ENCODE data around the gene UPP1. TPM values are rescaled to one million over a fixed set of nuclear protein-coding genes. Genes with fewer than 3 reads are reported as not detected.

Gene UPP1
- total RNA-seq, 1 donor from 2014 or later = 20.9 TPM

- intact Hi-C loops (cut with DNase I) = no loop called here
- ATAC-seq (no peak), DNase-seq (ENCODE audit: missing footprints) (no peak)
These were observed 5.8 kb upstream of the UPP1 start for GRCh38 chr7:48083114-48083830.

GRCh38 chr7:48084727-48085432, 4.2 kb upstream of the UPP1 start:
- ATAC-seq (peak; percentile 25), DNase-seq (ENCODE audit: missing footprints) (no peak)
- intact Hi-C loops (cut with DNase I) = loop anchor here (5.0 kb wide), 2 partner anchors 93 to 108 kb away; partner anchors contain the start of gene HUS1

- no peak for DNase-seq (ENCODE audit: missing footprints)
- no peak for ATAC-seq
- intact Hi-C loops (cut with DNase I) = loop anchor here (5.0 kb wide), 2 partner anchors 93 to 108 kb away; partner anchors contain the start of gene HUS1
These were observed 3.7 kb upstream of the UPP1 start for GRCh38 chr7:48085433-48085791.

- intact Hi-C loops (cut with DNase I) = loop anchor here (5.0 kb wide), 2 partner anchors 94 to 109 kb away; partner anchors contain the start of gene HUS1
- DNase-seq (ENCODE audit: missing footprints) (no peak), ATAC-seq (no peak)
These were observed 3.1 kb upstream of the UPP1 start for GRCh38 chr7:48085942-48086341.

GRCh38 chr7:48087349-48087748, 1.7 kb upstream of the UPP1 start:
- no peak for DNase-seq (ENCODE audit: missing footprints)

GRCh38 chr7:48088559-48089045, 463 bp upstream of the UPP1 start:
- peak; percentile 92 for DNase-seq (ENCODE audit: missing footprints)
- ATAC-seq = peak; percentile 65
- intact Hi-C loops (cut with DNase I) = loop anchor here (2.0 to 5.0 kb wide), 3 partner anchors 54 to 111 kb away; partner anchors contain the start of genes C7orf57 and HUS1

More at GRCh38 chr7:48087349-48087748, 1.7 kb upstream of the UPP1 start:
- ATAC-seq = no peak
- intact Hi-C loops (cut with DNase I) = loop anchor here (5.0 kb wide), 2 partner anchors 95 to 110 kb away; partner anchors contain the start of gene HUS1

GRCh38 chr7:48090095-48090805, 1.2 kb downstream of the UPP1 start:
- intact Hi-C loops (cut with DNase I) = no loop called here
- DNase-seq (ENCODE audit: missing footprints) = no peak
- ATAC-seq = no peak

GRCh38 chr7:48091506-48092433, 2.7 kb downstream of the UPP1 start:
- DNase-seq (ENCODE audit: missing footprints) (no peak), ATAC-seq (no peak)
- intact Hi-C loops (cut with DNase I) = no loop called here

GRCh38 chr7:48094861-48095293, 5.8 kb downstream of the UPP1 start:
- intact Hi-C loops (cut with DNase I) = no loop called here
- ATAC-seq (no peak), DNase-seq (ENCODE audit: missing footprints) (no peak)

GRCh38 chr7:48096273-48096672, 7.2 kb downstream of the UPP1 start:
- intact Hi-C loops (cut with DNase I) = no loop called here
- ATAC-seq (no peak), DNase-seq (ENCODE audit: missing footprints) (no peak)

GRCh38 chr7:48097521-48098231, 8.6 kb downstream of the UPP1 start:
- intact Hi-C loops (cut with DNase I) = no loop called here
- DNase-seq (ENCODE audit: missing footprints) (no peak), ATAC-seq (no peak)

- ATAC-seq (no peak), DNase-seq (ENCODE audit: missing footprints) (no peak)
- intact Hi-C loops (cut with DNase I) = no loop called here
These were observed 9.8 kb downstream of the UPP1 start for GRCh38 chr7:48098846-48099245.

- no peak for ATAC-seq
- intact Hi-C loops (cut with DNase I) = no loop called here
- no peak for DNase-seq (ENCODE audit: missing footprints)
These were observed 10.7 kb downstream of the UPP1 start for GRCh38 chr7:48099781-48100180.

GRCh38 chr7:48101352-48101751, 12.3 kb downstream of the UPP1 start:
- intact Hi-C loops (cut with DNase I) = no loop called here
- no peak for ATAC-seq
- DNase-seq (ENCODE audit: missing footprints) = no peak

GRCh38 chr7:48101968-48102367, 12.9 kb downstream of the UPP1 start:
- ATAC-seq (no peak), DNase-seq (ENCODE audit: missing footprints) (no peak)
- intact Hi-C loops (cut with DNase I) = no loop called here

GRCh38 chr7:48102530-48102929, 13.5 kb downstream of the UPP1 start:
- DNase-seq (ENCODE audit: missing footprints) = no peak
- no peak for ATAC-seq
- intact Hi-C loops (cut with DNase I) = no loop called here

GRCh38 chr7:48105045-48105444, 16.0 kb downstream of the UPP1 start:
- no peak for ATAC-seq
- intact Hi-C loops (cut with DNase I) = no loop called here
- no peak for DNase-seq (ENCODE audit: missing footprints)
